Prostate gland (tissue), 2 donors: ENCODE results near the gene MMD. TPM values are rescaled to one million over a fixed set of nuclear protein-coding genes. Genes with fewer than 3 reads are reported as not detected.

Experiments
- DNase-seq: peaks from one replicate; pipeline ENCODE4 v3.0.0-alpha.2; 2019; ENCODE audit warnings: low spot score
- H3K27ac ChIP-seq, 2 donors: fragments of 200-600 bp; sonication (generic); 2 replicates each; pipeline ENCODE4 v1.5.1; 2017 to 2019
- H3K27me3 ChIP-seq: fragments of 200-600 bp; sonication (generic); replicated peaks from 2 replicates; pipeline ENCODE4 v1.5.1; 2019; ENCODE audit not compliant: insufficient read depth
- H3K36me3 ChIP-seq, 2 donors: fragments of 200-600 bp; sonication (generic); 1 replicate in 1 of 2; 2 replicates in 1 of 2; pipeline versions ENCODE4 v1.5.1 to v1.8.1; 2017 to 2019
- H3K4me1 ChIP-seq: fragments of 200-600 bp; sonication (generic); replicated peaks from 2 replicates; pipeline ENCODE4 v1.5.1; 2019
- H3K4me3 ChIP-seq, 2 donors: fragments of 200-600 bp; sonication (generic); 2 replicates each; pipeline ENCODE4 v1.5.1; 2017 to 2019
- H3K9me3 ChIP-seq: fragments of 200-600 bp; sonication (generic); 2 replicates; pipeline ENCODE4 v1.5.1; 2017
- CTCF ChIP-seq, 4 experiments: fragments of 200-600 bp in 2 of 4; fragments of 450-650 bp in 2 of 4; sonication (generic) in 2 of 4; IDR thresholded peaks; 1 replicate in 3 of 4; 2 replicates in 1 of 4; pipeline ENCODE4 v1.5.1; 2016 to 2019; ENCODE audit warnings: antibody characterized with exemption in 4 of 4, mild to moderate bottlenecking in 2 of 4, moderate library complexity in 2 of 4
- POLR2A ChIP-seq: fragments of 450-650 bp; IDR thresholded peaks from one replicate; pipeline ENCODE4 v1.6.1; 2016; ENCODE audit warnings: antibody characterized with exemption, mild to moderate bottlenecking
- POLR2AphosphoS5 ChIP-seq: sonication (generic); formaldehyde crosslinking; IDR thresholded peaks from one replicate; pipeline ENCODE4 v1.6.1; 2017; ENCODE audit warnings: antibody characterized with exemption
- WGBS: methylation state at CpG from one replicate; pipeline ENCODE4 v1.1.5; 2018; 5-methylcytosine and 5-hydroxymethylcytosine counted together
- intact Hi-C: fragments of 100-400 bp; cut with DNase I; formaldehyde crosslinking; loops from one replicate; pipeline ENCODE4 v1.14.2; 2022
- total RNA-seq, 2 donors: library from RNA; depleted of rRNA; stranded (reverse); fragments of >200 nt; gene quantifications; one replicate each; pipeline ENCODE4 v1.1.0, GENCODE V29; 2016

Gene MMD
- total RNA-seq, 2 donors from 2014 or later: 8.7 to 55.0 TPM

GRCh38 chr17:55420067-55420775 is 1.4 kb downstream of the MMD start:
- Histone ChIP-seq H3K27me3 (no peaks in the 10 kb centered on the region), H3K4me3 (peak overlapping the region; percentile 84 to 87), H3K4me1 (no peaks in the 10 kb centered on the region), H3K9me3 (no peaks in the 10 kb centered on the region), H3K27ac (peak overlapping the region in 1 of 2 donors; percentile 84), H3K36me3 (no peaks in the 10 kb centered on the region)
- intact Hi-C loops: loop anchor here (5.0 kb wide), 1 partner anchor 72 kb away; no protein-coding TSS in a partner anchor
- DNase-seq: no peak
- 48% methylated on average over 6 of the region's 6 CpGs for WGBS
- TF ChIP-seq POLR2AphosphoS5: no peak
- no peak for TF ChIP-seq POLR2A
- TF ChIP-seq CTCF (IDR thresholded peaks at IDR 0.05): no peak

- intact Hi-C loops: loop anchor here (5.0 kb wide), 1 partner anchor 94 kb away; the partner anchor contains the start of gene SMIM36
- no peak overlapping the region for H3K27ac ChIP-seq
- TF ChIP-seq POLR2A: no peak
- no peak for TF ChIP-seq POLR2AphosphoS5
- no peak for TF ChIP-seq CTCF (IDR thresholded peaks at IDR 0.05)
These were observed 3.0 kb downstream of the MMD start for GRCh38 chr17:55418369-55419268.

GRCh38 chr17:55417411-55418268 is 4.0 kb downstream of the MMD start:
- Histone ChIP-seq H3K4me3 (no peak overlapping the region), H3K4me1 (no peaks in the 10 kb centered on the region), H3K9me3 (no peaks in the 10 kb centered on the region), H3K27me3 (no peaks in the 10 kb centered on the region), H3K27ac (no peak overlapping the region), H3K36me3 (no peaks in the 10 kb centered on the region)
- TF ChIP-seq POLR2AphosphoS5 (no peak), POLR2A (no peak), CTCF (IDR thresholded peaks at IDR 0.05) (no peak)
- intact Hi-C loops: loop anchor here (5.0 kb wide), 1 partner anchor 95 kb away; the partner anchor contains the start of gene SMIM36
- DNase-seq: no peak
- WGBS: 97% methylated on average over 4 of the region's 4 CpGs

More at GRCh38 chr17:55418369-55419268, 3.0 kb downstream of the MMD start:
- H3K36me3 ChIP-seq: no peaks in the 10 kb centered on the region
- 95% methylated on average over 3 of the region's 3 CpGs for WGBS
- H3K4me1 ChIP-seq: no peaks in the 10 kb centered on the region
- no peak for DNase-seq
- H3K9me3 ChIP-seq: no peaks in the 10 kb centered on the region
- H3K27me3 ChIP-seq: no peaks in the 10 kb centered on the region
- no peak overlapping the region for H3K4me3 ChIP-seq

- WGBS: 74% methylated on average over 4 of the region's 4 CpGs
- TF ChIP-seq POLR2A (no peak), POLR2AphosphoS5 (no peak), CTCF (IDR thresholded peaks at IDR 0.05) (no peak)
- Histone ChIP-seq H3K9me3 (no peaks in the 10 kb centered on the region), H3K27ac (no peak overlapping the region), H3K4me1 (no peaks in the 10 kb centered on the region), H3K27me3 (no peaks in the 10 kb centered on the region), H3K4me3 (no peak overlapping the region), H3K36me3 (no peaks in the 10 kb centered on the region)
- intact Hi-C loops: loop anchor here (5.0 kb wide), 1 partner anchor 96 kb away; the partner anchor contains the start of gene SMIM36
- DNase-seq: no peak
These were observed 5.1 kb downstream of the MMD start for GRCh38 chr17:55416470-55417052.
